Stimulated activated CD4-positive, alpha-beta T cell treated with anti-CD3 and anti-CD28 coated beads, TNF-alpha, amount 100 ng/mL, for 48 hours (primary cell): ENCODE data around the gene GNAO1.

Experiments
- DNase-seq, 3 donors: peaks; one replicate each; pipeline ENCODE4 v3.0.0-alpha.2; 2020; ENCODE audit warnings: low read depth in 3 of 3

Gene GNAO1

GRCh38 chr16:56312028-56312300 is 120.7 kb downstream of the GNAO1 start:
- DNase-seq: no peak

- DNase-seq: no peak
Measured at GRCh38 chr16:56312556-56312955, 121.3 kb downstream of the GNAO1 start.

GRCh38 chr16:56314244-56314850 is 123.1 kb downstream of the GNAO1 start:
- DNase-seq: no peak

- DNase-seq: no peak
Measured at GRCh38 chr16:56315955-56316354, 124.7 kb downstream of the GNAO1 start.

GRCh38 chr16:56316545-56316944 is 125.3 kb downstream of the GNAO1 start:
- DNase-seq: no peak

GRCh38 chr16:56317998-56318826 is 126.9 kb downstream of the GNAO1 start:
- DNase-seq: peak; percentile 60 to 71 (median 66)

GRCh38 chr16:56318827-56319140 is 127.5 kb downstream of the GNAO1 start:
- no peak for DNase-seq

- DNase-seq: no peak
Measured at GRCh38 chr16:56319376-56319775, 128.1 kb downstream of the GNAO1 start.

GRCh38 chr16:56320056-56320455 is 128.8 kb downstream of the GNAO1 start:
- DNase-seq: no peak

GRCh38 chr16:56320811-56321558 is 129.7 kb downstream of the GNAO1 start:
- DNase-seq: no peak

GRCh38 chr16:56321571-56321970 is 130.3 kb downstream of the GNAO1 start:
- no peak for DNase-seq

GRCh38 chr16:56324406-56324805 is 133.1 kb downstream of the GNAO1 start:
- no peak for DNase-seq

- DNase-seq: no peak
Measured at GRCh38 chr16:56325956-56326355, 134.7 kb downstream of the GNAO1 start.

GRCh38 chr16:56327071-56327928 is 136.0 kb downstream of the GNAO1 start:
- DNase-seq: no peak

GRCh38 chr16:56327929-56328258 is 136.6 kb downstream of the GNAO1 start:
- DNase-seq: no peak

- no peak for DNase-seq
Measured at GRCh38 chr16:56328276-56329022, 137.2 kb downstream of the GNAO1 start.

- DNase-seq: no peak
Measured at GRCh38 chr16:56329887-56330286, 138.6 kb downstream of the GNAO1 start.

- DNase-seq: no peak
Measured at GRCh38 chr16:56330476-56330875, 139.2 kb downstream of the GNAO1 start.

- DNase-seq: no peak
Measured at GRCh38 chr16:56331399-56331798, 140.1 kb downstream of the GNAO1 start.

GRCh38 chr16:56331915-56332314 is 140.6 kb downstream of the GNAO1 start:
- DNase-seq: no peak

GRCh38 chr16:56332464-56333079 is 141.3 kb downstream of the GNAO1 start:
- no peak for DNase-seq
